GM12801 (cell line): ENCODE data around the gene CCDC186.

Experiments
- CTCF ChIP-seq: IDR thresholded peaks from one replicate; pipeline ENCODE4 v1.5.1; 2011; ENCODE audit warnings: control low read depth; ENCODE audit not compliant: insufficient read length; ENCODE audit errors: extremely low read depth

Gene CCDC186

DNA sequence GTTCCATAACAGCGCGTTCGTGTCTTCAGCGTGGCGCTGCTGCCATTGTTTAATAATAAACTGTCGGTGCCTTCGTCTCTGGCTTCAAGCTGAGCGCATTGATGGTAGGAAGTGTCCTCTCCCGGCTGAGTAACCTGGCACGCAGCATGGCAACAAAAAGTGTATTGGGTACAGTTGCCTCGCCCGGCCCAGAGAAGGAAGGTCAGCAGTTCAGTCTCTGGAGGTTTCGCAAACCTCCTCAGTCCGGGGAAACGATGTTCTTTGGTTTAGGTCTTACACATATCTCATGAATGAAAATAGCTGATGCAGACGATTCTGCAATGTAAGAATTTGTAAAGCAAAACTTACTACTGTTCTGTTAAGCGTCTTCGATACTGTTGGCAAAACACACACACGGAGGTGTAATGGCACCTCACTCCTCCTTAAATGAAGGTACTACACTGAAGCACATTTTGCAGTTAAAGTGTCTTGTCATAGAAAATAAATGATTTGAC, 739 bp upstream of the CCDC186 start:
- TF ChIP-seq CTCF = no peak

DNA sequence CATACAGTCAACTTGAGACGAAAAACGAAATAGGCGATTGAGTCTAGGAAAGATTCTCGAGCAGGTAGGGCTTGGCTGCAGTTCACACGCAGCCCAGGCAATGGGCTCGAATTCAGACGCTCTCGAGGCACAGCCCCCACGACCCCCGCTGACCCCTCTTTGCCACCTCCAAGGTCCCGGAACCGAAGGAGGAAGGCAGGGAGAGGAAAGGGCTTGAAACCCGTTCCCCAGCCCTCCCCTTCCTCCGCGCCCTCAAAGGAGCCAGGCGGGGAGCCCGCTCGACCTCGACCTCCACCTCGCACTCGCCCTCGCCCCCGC, 441 bp downstream of the CCDC186 start:
- no peak for TF ChIP-seq CTCF

DNA sequence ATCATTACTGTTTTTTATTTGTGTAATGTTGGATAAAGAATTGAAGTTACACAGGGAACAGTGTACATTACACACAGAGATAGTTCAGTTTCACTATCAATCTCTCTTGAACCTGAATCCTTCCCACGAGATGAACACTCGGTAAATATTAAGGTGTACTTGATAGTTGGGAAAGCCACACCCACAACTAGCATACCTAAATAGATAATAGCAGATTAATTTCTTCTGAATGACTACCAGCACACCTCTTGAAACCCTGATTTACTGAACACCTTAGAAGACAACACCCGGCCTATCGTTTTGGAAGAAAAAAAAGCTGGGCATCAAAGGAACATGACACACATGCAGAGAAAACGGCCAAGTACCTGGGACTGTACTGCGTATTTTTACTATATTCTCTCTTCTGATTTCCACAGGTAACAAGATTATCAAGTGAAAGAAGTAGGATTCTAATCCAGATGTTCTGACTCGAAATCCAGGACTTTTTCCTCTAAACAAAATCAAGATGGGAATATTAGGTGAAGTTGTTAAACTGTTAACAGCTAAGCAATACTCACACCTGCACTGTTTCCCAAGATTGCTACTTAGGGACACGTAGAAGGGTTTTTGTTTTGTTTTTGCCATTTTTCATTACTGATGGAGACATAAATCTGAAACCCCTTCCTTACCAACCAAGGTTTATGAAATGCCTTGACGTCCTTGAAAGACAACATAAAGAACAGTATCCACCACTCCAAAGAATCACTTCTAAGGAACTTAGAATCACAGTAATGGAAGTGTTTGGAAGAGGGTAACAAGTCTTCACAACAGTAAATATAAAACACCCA, 1.0 kb downstream of the CCDC186 start:
- no peak for TF ChIP-seq CTCF

- no peak for TF ChIP-seq CTCF
Observed at GRCh38 chr10:114172216-114172615, 1.8 kb downstream of the CCDC186 start.

- no peak for TF ChIP-seq CTCF
Observed at GRCh38 chr10:114168450-114169009, 5.5 kb downstream of the CCDC186 start.

DNA sequence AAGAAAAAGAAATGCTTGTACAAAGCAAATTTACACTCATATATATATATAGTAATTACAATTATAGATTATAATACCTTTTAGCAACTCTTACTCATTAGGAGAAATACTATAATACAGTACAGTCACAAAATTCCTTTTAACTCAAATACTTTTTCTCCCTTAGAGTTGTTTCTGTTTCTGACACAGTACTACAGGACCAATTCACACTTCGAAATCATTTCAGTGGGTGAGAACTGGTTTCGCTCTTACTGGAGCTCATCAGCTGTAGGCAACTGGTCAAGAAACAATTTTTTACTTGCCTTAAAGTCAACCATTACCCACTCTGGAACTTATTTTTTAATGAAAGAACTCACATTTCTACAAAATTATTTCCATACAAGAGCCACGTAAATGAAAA, 6.0 kb downstream of the CCDC186 start:
- TF ChIP-seq CTCF = no peak

- no peak for TF ChIP-seq CTCF
Observed at GRCh38 chr10:114166494-114166893, 7.5 kb downstream of the CCDC186 start.
